Fibroblast of lung (primary cell): ENCODE results near the gene CST11.
"Not testable (repeated sequence)": the region's sequence is repeated elsewhere in the genome, so short reads cannot be mapped to it uniquely, and the experiment has no call there.

ENCODE experiments used
- EZH2 ChIP-seq: IDR thresholded peaks from 2 replicates; pipeline ENCODE4 v1.5.1; 2012; ENCODE audit warnings: low read length, control low read depth, mild to moderate bottlenecking; ENCODE audit errors: missing control alignments
- TF ChIP-seq, protein P1 (sequence below), 2 donors: IDR thresholded peaks in 1 of 2; conservative IDR thresholded peaks in 1 of 2; 1 replicate in 1 of 2; 2 replicates in 1 of 2; pipeline ENCODE4 v1.5.1; 2011 to 2012; ENCODE audit warnings: low read length in 2 of 2, control low read depth in 1 of 2, inconsistent platforms in 1 of 2, low read depth in 1 of 2, mild to moderate bottlenecking in 1 of 2

DNA sequence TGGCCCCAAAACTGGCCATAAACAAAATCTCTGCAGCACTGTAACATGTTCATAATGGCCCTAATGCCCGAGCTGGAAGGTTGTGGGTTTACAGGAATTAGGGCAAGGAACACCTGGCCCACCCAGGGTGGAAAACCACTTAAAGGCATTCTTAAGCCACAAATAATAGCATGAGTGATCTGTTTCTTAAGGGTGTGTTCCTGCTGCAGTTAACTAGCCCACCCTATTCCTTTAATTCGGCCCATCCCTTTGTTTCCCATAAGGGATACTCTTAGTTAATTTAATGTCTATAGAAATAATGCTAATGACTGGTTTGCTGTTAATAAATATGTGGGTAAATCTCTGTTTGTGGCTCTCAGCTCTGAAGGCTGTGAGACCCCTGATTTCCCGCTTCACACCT, 14.3 kb upstream of the CST11 start:
- not testable (repeated sequence) for TF ChIP-seq EZH2
- TF ChIP-seq, protein P1, sequence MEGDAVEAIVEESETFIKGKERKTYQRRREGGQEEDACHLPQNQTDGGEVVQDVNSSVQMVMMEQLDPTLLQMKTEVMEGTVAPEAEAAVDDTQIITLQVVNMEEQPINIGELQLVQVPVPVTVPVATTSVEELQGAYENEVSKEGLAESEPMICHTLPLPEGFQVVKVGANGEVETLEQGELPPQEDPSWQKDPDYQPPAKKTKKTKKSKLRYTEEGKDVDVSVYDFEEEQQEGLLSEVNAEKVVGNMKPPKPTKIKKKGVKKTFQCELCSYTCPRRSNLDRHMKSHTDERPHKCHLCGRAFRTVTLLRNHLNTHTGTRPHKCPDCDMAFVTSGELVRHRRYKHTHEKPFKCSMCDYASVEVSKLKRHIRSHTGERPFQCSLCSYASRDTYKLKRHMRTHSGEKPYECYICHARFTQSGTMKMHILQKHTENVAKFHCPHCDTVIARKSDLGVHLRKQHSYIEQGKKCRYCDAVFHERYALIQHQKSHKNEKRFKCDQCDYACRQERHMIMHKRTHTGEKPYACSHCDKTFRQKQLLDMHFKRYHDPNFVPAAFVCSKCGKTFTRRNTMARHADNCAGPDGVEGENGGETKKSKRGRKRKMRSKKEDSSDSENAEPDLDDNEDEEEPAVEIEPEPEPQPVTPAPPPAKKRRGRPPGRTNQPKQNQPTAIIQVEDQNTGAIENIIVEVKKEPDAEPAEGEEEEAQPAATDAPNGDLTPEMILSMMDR (conservative IDR thresholded peaks at IDR 0.05 in 1 of 2, IDR thresholded peaks at IDR 0.05 in 1 of 2; ENCODE audit: low read depth in 1 of 2, low read length in 2 of 2): not testable (repeated sequence)
